Neutrophil (primary cell): ENCODE measurements around the gene PRDM2.
"Not testable (repeated sequence)": the region's sequence is repeated elsewhere in the genome, so short reads cannot be mapped to it uniquely, and the experiment has no call there.

ENCODE experiments used
- H3K27ac ChIP-seq: fragments of 200-600 bp; sonication (generic); 2 replicates; pipeline ENCODE4 v1.5.1; 2016; ENCODE audit warnings: mild to moderate bottlenecking, moderate library complexity
- H3K27me3 ChIP-seq: fragments of 200-600 bp; sonication (generic); 2 replicates; pipeline ENCODE4 v1.6.0; 2016; ENCODE audit warnings: mild to moderate bottlenecking
- H3K36me3 ChIP-seq: fragments of 200-600 bp; sonication (generic); 2 replicates; pipeline ENCODE4 v1.5.1; 2017
- H3K4me1 ChIP-seq, 2 experiments: fragments of 200-600 bp in 1 of 2; sonication (generic) in 1 of 2; 1 replicate in 1 of 2; 2 replicates in 1 of 2; pipeline versions ENCODE4 v1.5.1 to v1.6.1; 2013 to 2016; ENCODE audit warnings: low read depth in 1 of 2, low read length in 1 of 2, mild to moderate bottlenecking in 1 of 2, moderate library complexity in 1 of 2; ENCODE audit not compliant: control insufficient read depth in 1 of 2, insufficient read depth in 1 of 2
- H3K4me3 ChIP-seq, 2 experiments: fragments of 200-600 bp in 1 of 2; sonication (generic) in 1 of 2; 1 replicate in 1 of 2; 2 replicates in 1 of 2; pipeline ENCODE4 v1.5.1; 2013 to 2016; ENCODE audit warnings: low read depth in 1 of 2, low read length in 1 of 2, mild to moderate bottlenecking in 1 of 2, moderate library complexity in 1 of 2
- H3K9me3 ChIP-seq: fragments of 200-600 bp; sonication (generic); 2 replicates; pipeline ENCODE4 v1.5.1; 2016
- TF ChIP-seq, protein P1 (sequence below): fragments of 200-600 bp; sonication (generic); IDR thresholded peaks from 2 replicates; pipeline ENCODE4 v1.5.1; 2016; ENCODE audit warnings: antibody characterized with exemption

Gene PRDM2

DNA sequence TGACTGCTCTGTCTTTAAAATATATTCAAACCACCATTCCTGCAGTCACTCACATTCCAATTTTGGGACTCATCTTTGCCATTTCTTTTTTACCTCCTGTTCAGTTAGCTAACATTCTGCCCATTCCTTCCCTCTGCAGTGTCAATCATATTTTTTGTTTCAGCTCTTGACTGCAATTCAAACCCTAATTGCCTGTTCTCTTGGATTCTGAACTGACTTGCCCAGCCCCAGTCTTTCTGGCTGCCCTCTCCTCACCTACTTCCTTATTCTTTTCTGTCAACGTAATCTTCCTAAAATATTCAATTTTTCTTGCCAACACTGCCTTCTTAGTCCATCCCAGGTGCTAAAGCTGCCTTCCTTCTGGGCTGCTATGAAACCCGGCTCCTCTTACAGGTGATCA, 6.1 kb downstream of the PRDM2 start:
- TF ChIP-seq, protein P1, sequence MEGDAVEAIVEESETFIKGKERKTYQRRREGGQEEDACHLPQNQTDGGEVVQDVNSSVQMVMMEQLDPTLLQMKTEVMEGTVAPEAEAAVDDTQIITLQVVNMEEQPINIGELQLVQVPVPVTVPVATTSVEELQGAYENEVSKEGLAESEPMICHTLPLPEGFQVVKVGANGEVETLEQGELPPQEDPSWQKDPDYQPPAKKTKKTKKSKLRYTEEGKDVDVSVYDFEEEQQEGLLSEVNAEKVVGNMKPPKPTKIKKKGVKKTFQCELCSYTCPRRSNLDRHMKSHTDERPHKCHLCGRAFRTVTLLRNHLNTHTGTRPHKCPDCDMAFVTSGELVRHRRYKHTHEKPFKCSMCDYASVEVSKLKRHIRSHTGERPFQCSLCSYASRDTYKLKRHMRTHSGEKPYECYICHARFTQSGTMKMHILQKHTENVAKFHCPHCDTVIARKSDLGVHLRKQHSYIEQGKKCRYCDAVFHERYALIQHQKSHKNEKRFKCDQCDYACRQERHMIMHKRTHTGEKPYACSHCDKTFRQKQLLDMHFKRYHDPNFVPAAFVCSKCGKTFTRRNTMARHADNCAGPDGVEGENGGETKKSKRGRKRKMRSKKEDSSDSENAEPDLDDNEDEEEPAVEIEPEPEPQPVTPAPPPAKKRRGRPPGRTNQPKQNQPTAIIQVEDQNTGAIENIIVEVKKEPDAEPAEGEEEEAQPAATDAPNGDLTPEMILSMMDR, result no peak
- no peaks in the 10 kb centered on the region for H3K27me3 ChIP-seq
- peak overlapping the region; percentile 98 for H3K27ac ChIP-seq
- peaks cover 100% of the 10 kb centered on the region in 2 experiments for H3K4me1 ChIP-seq
- no peaks in the 10 kb centered on the region for H3K36me3 ChIP-seq
- no peaks in the 10 kb centered on the region for H3K9me3 ChIP-seq
- peak overlapping the region in 1 of 2 experiments; percentile 11 for H3K4me3 ChIP-seq

DNA sequence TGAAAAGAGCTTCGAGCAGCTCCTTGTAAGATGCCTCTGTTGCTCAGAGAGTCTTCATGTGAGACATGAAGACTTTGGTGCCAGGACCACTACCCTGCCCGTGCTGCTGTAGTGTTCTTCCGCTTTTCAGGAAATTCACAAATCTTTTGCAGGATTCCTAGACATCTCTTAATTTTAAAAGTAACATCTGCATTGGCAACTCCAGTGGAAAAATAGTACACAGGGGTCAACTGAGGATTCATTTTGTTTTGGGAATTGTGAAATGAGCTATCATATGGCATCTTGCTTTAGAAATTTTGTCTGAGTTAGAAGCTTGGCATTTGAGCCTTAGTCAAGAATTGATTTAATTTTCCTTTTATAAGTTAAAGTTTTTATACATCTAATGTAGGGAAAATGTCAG, 7.2 kb downstream of the PRDM2 start:
- Histone ChIP-seq H3K36me3 (no peaks in the 10 kb centered on the region), H3K27ac (peak overlapping the region; percentile 89), H3K27me3 (no peaks in the 10 kb centered on the region), H3K4me1 (peaks cover 100% of the 10 kb centered on the region in 2 experiments), H3K9me3 (no peaks in the 10 kb centered on the region), H3K4me3 (no peak overlapping the region)
- TF ChIP-seq, protein P1, result no peak

DNA sequence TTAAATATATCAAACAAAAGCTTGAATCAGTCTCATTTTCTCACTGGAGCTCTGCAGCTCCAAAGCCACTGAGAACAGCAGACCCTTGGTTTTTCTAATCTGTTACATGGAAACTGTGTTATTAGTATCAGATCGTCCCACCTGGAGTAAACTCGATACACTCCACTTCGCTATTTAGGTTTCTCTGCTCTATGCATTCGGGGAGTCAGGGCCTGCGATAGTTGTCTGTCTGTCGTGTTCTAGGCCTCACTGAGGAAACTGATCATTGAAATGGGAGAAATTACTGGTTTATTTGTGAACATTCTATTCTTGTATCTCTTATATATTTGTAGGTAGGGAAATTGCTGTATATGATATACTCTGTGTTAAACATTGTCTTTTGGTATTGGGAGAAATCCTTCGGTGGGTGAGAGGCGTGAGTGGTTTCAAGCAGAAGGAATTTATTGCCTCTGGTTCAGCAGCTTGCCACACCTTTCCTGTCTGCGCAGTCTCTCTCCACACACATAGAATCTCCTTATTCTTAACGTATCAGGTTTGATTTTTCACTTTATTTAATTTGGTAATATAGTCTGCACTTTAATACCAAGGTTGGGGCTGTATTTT, 8.5 kb downstream of the PRDM2 start:
- H3K4me3 ChIP-seq, result peak overlapping the region in 1 of 2 experiments; percentile 5
- TF ChIP-seq, protein P1, result no peak
- no peaks in the 10 kb centered on the region for H3K27me3 ChIP-seq
- H3K27ac ChIP-seq, result peak overlapping the region; percentile 89
- H3K4me1 ChIP-seq, result peaks cover 100% of the 10 kb centered on the region in 2 experiments
- no peaks in the 10 kb centered on the region for H3K36me3 ChIP-seq
- H3K9me3 ChIP-seq, result no peaks in the 10 kb centered on the region

DNA sequence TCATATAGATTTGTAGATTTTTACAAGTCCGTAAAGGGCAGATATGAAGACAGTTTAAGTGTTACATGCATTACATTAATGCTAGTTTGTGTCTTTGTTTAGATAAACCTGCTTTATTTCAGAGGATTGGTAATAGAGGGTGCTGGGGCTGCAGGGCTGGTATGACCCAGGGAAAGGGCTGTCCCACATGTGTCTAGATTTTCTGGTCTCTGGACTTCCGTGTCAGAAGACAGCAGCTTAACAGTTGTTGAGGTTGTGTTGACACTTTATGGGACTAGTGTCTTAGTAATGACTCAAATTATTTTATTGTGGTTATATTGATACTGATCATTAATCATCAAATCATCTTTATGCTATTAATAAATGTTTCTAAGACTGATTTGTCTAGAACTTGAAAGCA, 10.1 kb downstream of the PRDM2 start:
- H3K4me1 ChIP-seq, result peaks cover 100% of the 10 kb centered on the region in 2 experiments
- no peaks in the 10 kb centered on the region for H3K27me3 ChIP-seq
- H3K9me3 ChIP-seq, result no peaks in the 10 kb centered on the region
- no peak overlapping the region for H3K4me3 ChIP-seq
- H3K36me3 ChIP-seq, result no peaks in the 10 kb centered on the region
- TF ChIP-seq, protein P1, result no peak
- peak overlapping the region; percentile 89 for H3K27ac ChIP-seq

DNA sequence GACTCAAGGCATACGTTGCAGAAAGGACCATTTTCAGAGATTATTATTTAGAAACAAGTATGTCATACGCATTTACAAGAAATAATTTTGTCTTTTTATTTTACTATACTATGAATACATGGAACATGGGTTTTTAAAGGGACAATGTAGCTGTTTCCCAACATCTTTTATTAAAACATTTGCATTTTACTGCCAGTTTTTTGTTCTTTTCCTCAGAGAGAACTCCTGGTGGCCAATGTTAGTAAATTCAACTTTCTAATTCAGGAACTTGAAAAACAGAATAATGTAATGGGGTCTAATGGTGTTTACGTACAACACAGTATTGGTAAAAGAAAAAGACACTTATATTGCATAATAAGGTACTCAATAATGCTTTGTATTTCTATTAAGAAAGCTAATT, 14.9 kb downstream of the PRDM2 start:
- H3K9me3 ChIP-seq, result no peaks in the 10 kb centered on the region
- TF ChIP-seq, protein P1, result peak; percentile 46
- H3K27me3 ChIP-seq, result no peaks in the 10 kb centered on the region
- H3K4me3 ChIP-seq, result no peak overlapping the region
- peak overlapping the region; percentile 89 for H3K27ac ChIP-seq
- H3K36me3 ChIP-seq, result no peaks in the 10 kb centered on the region
- H3K4me1 ChIP-seq, result peaks cover 58 to 59% of the 10 kb centered on the region in 2 experiments

DNA sequence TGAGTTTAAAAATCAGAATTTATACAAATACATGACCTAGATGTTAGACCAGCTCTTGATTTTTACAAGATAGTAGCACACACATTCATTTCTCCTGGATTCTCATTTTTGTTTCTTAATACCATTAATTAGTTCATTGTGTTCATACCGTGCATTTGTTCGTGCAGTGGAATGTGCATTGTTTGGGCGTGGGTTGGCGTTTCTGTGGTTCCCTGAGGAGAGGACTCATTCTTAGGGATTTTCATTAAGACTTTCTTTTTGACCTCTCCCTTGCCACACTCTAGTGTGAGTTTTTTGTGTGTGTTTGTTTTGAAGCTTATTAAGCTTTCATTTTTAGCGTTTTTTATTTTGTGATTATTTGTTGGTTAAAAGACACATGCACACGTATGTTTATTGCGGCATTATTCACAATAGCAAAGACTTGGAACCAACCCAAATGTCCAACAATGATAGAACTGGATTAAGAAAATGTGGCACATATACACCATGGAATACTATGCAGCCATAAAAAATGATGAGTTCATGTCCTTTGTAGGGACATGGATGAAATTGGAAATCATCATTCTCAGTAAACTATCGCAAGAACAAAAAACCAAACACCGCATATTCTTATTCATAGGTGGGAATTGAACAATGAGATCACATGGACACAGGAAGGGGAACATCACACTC, 15.8 kb downstream of the PRDM2 start:
- H3K9me3 ChIP-seq, H3K4me3 ChIP-seq, H3K36me3 ChIP-seq, H3K27me3 ChIP-seq: not testable (repeated sequence)
- Histone ChIP-seq H3K4me1 (peaks cover 51% of the 10 kb centered on the region in 2 experiments), H3K27ac (peak overlapping the region; percentile 89)
